ENCODE data around the gene DNAH5.

- TF ChIP-seq CTCF (IDR thresholded peaks at IDR 0.05): no peak
- TF ChIP-seq POLR2AphosphoS5 (IDR thresholded peaks at IDR 0.05): no peak
- no peak for TF ChIP-seq POLR2A (IDR thresholded peaks at IDR 0.05)
- no peak for TF ChIP-seq EP300 (IDR thresholded peaks at IDR 0.05)
Measured at GRCh38 chr5:13919786-13920185, 24.7 kb downstream of the DNAH5 start.
